ENCODE data around the gene RPUSD1.

RPUSD1 gene

DNA sequence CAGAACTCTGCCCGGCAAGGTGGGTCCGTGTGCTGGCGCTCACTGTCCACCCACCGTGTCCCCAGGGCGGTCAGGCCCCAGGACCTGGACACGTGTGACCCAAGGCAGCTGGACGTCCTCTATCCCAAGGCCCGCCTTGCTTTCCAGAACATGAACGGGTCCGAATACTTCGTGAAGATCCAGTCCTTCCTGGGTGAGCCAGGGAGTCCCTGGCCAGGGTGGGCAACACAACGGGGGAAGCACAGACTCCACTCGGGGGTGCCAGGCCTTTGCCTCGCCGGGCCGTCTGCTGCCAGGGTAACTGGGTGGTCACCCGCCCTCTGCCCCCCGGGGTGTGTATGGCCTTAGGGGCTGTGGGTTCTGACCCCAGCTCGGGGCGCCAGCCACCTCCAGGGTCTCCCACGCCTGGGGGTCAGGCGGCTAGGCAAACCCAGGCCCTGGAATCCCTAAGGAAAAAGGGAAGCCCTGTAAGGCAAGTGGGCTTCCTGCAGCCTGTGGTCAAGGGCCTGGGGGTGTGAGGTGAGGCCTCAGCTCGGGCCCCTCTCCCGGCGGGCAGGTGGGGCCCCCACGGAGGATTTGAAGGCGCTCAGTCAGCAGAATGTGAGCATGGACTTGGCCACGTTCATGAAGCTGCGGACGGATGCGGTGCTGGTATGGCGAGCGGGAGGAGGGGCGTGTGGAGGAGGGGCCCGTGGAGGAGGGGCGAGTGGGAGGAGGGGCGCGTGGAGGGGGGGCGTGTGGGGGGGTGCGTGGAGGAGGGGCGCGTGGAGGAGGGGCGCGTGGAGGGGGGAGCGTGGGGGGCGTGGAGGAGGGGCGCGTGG, 21.2 kb downstream of the RPUSD1 start:
- in situ Hi-C loops (cut with MboI; ENCODE audit: low pct_unique_long_range_greater_than_20kb, low sequenced_read_pairs, unreplicated experiment), result no loop called here
- no peak for DNase-seq (ENCODE audit: low spot score)
- TF ChIP-seq, protein P1, sequence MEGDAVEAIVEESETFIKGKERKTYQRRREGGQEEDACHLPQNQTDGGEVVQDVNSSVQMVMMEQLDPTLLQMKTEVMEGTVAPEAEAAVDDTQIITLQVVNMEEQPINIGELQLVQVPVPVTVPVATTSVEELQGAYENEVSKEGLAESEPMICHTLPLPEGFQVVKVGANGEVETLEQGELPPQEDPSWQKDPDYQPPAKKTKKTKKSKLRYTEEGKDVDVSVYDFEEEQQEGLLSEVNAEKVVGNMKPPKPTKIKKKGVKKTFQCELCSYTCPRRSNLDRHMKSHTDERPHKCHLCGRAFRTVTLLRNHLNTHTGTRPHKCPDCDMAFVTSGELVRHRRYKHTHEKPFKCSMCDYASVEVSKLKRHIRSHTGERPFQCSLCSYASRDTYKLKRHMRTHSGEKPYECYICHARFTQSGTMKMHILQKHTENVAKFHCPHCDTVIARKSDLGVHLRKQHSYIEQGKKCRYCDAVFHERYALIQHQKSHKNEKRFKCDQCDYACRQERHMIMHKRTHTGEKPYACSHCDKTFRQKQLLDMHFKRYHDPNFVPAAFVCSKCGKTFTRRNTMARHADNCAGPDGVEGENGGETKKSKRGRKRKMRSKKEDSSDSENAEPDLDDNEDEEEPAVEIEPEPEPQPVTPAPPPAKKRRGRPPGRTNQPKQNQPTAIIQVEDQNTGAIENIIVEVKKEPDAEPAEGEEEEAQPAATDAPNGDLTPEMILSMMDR (IDR thresholded peaks at IDR 0.05; ENCODE audit: extremely low read depth, insufficient read depth, missing control alignments), result no peak

DNA sequence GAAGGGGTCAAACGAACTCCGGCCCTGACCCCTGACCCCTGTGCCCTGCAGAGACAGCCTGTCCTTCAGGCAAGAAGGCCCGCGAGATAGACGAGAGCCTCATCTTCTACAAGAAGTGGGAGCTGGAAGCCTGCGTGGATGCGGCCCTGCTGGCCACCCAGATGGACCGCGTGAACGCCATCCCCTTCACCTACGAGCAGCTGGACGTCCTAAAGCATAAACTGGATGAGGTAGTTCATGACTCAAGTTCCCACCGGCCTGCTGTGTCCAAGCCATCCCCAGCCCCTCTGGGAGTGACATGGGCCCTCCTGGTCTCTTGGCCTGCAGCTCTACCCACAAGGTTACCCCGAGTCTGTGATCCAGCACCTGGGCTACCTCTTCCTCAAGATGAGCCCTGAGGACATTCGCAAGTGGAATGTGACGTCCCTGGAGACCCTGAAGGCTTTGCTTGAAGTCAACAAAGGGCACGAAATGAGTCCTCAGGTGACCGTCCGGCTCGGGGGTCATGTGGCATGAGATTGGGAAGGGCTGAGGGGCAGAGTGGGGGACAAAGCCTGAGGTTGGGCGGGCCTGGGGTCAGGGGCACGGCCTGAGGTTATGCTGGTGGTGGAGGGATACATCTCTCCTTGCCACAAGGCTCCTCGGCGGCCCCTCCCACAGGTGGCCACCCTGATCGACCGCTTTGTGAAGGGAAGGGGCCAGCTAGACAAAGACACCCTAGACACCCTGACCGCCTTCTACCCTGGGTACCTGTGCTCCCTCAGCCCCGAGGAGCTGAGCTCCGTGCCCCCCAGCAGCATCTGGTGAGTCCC, 22.0 kb downstream of the RPUSD1 start:
- TF ChIP-seq, protein P1 (IDR thresholded peaks at IDR 0.05; ENCODE audit: extremely low read depth, insufficient read depth, missing control alignments), result no peak
- no peak for DNase-seq (ENCODE audit: low spot score)
- in situ Hi-C loops (cut with MboI; ENCODE audit: low pct_unique_long_range_greater_than_20kb, low sequenced_read_pairs, unreplicated experiment), result no loop called here

DNA sequence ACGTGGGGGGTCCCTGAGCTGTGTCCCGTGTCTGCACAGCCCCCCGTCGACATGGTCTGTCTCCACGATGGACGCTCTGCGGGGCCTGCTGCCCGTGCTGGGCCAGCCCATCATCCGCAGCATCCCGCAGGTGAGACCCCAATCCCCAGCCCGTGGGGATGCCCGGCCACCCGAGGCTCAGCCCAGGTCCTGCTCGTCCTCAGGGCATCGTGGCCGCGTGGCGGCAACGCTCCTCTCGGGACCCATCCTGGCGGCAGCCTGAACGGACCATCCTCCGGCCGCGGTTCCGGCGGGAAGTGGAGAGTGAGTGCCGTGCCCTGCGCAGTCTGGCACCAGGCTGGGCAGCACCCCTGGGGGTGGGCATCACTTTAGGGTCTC, 22.7 kb downstream of the RPUSD1 start:
- in situ Hi-C loops (cut with MboI; ENCODE audit: low pct_unique_long_range_greater_than_20kb, low sequenced_read_pairs, unreplicated experiment), result no loop called here
- TF ChIP-seq, protein P1 (IDR thresholded peaks at IDR 0.05; ENCODE audit: extremely low read depth, insufficient read depth, missing control alignments), result no peak
- no peak for DNase-seq (ENCODE audit: low spot score)

DNA sequence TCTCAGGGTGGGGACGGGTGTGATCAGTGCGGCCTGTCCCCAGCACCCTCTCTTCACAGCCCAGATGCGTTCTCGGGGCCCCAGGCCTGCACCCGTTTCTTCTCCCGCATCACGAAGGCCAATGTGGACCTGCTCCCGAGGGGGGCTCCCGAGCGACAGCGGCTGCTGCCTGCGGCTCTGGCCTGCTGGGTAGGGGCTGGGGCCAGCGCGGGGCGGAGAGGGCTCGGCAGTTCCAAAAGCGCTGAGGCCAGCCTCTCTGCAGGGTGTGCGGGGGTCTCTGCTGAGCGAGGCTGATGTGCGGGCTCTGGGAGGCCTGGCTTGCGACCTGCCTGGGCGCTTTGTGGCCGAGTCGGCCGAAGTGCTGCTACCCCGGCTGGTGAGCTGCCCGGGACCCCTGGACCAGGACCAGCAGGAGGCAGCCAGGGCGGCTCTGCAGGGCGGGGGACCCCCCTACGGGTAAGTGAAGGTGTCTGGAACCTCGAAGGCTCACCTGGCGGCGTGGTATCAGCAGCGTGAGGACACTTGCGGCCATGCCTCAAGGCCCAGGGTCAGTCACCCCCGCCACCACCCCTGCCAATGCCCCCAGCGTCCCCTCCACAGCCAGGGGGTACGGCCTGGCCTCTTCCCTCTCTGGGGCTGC, 23.2 kb downstream of the RPUSD1 start:
- in situ Hi-C loops (cut with MboI; ENCODE audit: low pct_unique_long_range_greater_than_20kb, low sequenced_read_pairs, unreplicated experiment), result no loop called here

DNA sequence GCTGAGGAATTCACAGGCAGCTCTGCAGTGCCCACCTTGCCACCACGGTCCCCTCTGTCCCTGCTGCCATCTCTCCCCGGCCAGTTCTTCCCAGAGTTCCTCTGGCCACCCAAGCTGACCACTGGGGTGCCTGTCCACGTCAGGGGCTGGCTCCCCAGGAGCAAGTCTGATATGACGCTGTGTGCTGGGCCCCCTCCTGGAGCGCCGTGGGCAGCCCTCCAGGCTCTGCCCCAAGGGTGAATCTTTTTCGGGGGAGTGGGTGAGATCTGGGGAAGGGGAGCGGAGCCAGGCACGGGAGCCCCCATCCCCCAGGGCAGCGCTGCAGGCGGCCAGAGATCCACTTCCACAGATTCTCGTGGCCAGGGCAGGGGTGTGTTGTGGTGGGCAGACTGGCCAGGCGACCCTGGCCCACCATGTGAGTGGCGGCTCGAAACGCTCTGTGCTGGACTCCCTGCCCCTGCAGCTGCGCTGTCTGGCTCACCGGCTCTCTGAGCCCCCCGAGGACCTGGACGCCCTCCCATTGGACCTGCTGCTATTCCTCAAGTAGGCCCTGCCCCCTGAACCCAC, 23.9 kb downstream of the RPUSD1 start:
- in situ Hi-C loops (cut with MboI; ENCODE audit: low pct_unique_long_range_greater_than_20kb, low sequenced_read_pairs, unreplicated experiment), result no loop called here
- DNase-seq (ENCODE audit: low spot score), result no peak
- TF ChIP-seq, protein P1 (IDR thresholded peaks at IDR 0.05; ENCODE audit: extremely low read depth, insufficient read depth, missing control alignments), result no peak

More for the DNA sequence above, 23.2 kb downstream of the RPUSD1 start:
- DNase-seq (ENCODE audit: low spot score), result no peak
- TF ChIP-seq, protein P1 (IDR thresholded peaks at IDR 0.05; ENCODE audit: extremely low read depth, insufficient read depth, missing control alignments), result no peak

Data from GM13977 (cell line).